SIG-M5 (cell line): ENCODE data around the gene SETD7.

Experiments used
- DNase-seq: peaks from one replicate; lab custom pipeline; 2025; lab: John Stamatoyannopoulos, UW

The SETD7 gene

DNA sequence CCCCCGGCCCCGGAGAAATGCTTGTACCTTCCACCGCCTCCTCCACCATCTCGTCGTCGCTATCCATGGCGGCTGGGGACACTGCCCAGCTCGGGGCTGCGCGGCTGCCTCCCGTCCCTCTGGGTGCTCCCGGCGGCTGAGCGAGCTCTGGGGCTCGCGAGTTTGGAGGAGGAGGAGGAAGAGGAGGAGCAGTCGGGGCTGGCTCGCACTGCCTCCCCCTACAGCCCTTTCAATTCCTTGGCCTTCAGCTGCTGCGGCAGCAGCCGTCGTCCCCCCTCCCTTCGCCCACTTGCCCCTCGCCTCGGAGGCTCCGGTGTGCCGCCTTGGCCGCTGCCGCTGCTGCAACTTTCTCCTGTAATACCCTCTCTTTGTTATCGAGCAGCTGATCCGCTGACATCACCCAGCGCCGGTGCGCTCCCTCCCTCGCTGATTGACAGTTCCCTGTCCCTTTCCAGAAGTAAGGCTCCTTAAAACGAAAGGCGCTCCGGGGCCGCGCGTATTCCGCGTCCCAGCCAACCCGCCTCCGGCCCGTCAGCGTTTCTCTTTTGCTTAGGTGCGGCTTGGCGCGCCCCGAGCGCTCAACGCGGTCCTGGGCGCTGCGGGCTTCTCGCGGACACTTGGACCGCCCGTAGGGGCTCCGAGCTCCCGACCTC is at the start of gene SETD7:
SETD7 (minus strand) TSS at position 149 of the 653 bp plus-strand sequence; CDS start at position 67, 82 bp downstream.
- DNase-seq, result no peak

DNA sequence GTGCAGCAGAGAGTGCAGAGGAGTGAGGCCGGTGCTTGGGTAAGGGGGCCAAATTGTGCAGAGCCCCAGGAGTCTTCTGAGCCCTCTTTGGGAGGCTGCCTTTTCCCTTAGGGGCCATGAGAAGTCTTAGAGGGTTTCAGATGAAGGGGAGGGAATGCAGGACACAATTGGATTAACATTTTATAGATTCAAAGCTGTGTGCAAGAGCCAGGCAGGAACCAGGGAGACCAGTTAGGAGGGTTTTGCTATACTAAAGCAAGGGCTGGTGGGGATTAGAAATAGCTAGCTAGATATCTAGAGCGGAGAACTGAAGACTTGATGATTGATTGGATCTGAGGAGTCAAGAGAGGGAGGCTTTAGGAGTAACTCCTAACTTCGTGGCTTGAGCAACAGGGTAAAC is 49.5 kb upstream of the SETD7 start:
- DNase-seq, result no peak

DNA sequence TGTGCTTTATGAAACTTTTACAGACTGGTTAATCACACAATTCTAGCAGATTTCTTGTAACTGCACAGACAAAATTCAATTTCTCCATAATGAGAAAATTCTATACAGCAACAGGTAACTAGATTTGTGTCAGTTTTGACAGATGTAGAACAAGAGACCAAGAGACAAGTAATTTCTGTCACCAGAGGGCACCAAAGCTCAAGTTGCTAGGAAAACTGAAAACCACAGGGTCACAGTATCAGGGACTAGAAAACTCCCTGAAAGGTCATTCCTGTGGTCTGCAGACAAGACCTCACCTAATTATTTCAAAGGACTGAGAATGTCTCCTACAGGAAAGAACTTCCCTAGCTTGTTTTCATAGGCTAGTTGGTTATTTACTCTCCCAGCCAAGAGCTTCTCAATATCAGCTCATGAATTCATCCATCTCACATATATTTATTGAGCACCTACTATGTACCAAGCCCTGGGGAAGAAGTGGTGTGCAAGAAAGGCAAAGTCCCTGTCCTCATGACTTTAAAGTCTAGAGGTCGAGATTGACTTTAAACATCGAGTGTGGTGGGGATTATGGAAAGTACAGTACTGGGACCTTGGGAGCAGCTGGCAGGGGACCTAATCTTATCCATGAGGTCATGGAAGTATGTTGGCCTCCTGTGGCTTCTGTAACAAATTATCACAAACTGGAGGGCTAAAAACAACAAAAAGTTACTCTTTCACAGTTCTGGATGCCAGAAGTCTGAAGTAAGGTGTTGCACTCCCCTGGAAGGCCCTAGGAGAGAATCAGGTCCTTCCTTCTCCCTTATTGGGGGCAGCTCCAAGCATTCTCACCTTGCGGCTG is 47.8 kb upstream of the SETD7 start:
- no peak for DNase-seq

DNA sequence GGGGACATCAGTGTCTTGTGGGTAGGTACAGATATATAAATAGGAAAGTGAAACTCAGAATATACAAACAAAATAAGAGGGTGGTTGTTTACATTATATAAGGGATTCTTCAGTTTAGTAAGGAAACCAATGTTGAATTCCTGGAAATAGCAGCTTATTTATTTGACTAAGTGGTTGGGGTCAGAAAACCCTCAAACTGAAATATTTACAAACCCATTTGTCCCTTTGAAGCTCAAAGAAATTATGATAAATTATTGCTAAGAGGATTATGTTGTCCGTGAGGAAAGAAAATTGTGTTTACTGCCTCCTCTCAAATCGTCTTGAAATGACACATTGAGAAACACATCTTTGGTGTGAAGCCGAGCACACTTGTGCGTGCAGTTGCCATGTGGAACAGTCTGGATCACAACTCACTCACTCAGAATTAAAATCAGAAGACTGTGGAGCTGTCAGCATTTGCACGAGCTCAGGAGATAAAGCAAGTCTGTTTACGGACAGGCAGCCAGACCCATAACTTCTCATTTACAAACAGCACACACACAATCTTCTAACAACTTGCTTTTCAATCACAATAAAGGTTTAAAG is 46.8 kb upstream of the SETD7 start:
- no peak for DNase-seq

DNA sequence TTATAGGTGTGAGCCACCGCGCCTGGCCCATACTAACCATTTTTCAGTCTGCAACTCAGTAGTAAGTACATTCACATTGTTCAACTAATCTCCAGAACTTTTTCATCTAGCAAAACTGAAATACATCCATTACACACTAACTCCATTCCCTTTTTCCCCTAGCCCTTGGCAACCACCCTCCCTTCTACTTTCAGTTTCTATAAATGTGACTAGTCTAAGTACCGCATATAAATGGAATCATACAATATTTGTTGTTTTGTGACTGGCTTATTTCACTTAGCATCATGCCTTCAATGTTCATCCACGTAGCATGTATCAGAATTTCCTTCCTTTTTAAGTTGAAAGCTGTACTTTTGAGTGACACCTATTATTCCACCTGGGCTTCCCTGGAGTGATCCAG is 44.6 kb upstream of the SETD7 start:
- DNase-seq, result no peak

DNA sequence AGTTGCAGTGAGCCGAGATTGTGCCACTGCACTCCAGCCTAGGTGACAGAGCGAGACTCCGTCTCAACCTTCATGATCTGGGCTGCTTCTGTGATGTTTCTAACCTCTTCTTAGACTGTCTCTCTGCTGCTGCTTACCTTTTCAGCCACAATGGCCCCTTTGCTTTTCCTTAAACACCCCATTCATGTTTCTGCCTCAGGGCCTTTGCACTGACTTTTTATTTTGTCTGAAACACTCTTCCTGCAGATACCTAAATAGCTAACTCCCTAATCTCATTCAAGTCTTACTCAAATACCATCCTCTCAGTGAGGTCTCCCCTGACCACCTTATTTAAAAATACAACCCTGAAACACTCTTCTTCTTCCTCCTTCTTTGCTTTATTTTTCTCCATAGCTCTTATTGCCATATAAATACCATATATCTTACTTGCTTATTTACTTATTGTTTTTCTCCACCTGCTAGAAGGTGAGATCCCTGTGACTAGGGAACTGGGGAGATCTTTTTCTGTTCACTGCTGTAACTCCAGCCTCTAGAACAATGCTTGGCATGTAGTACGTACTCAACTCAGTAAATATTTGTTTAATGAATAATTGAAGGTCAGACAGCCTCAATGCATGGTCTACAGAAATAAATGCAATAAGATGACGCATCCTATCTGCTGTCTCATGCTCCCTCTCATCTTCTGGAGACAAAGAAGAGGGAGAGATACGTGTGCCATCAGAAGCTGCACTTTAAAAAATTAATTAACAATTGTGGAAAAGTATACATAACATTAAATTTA is 43.8 kb upstream of the SETD7 start:
- no peak for DNase-seq

DNA sequence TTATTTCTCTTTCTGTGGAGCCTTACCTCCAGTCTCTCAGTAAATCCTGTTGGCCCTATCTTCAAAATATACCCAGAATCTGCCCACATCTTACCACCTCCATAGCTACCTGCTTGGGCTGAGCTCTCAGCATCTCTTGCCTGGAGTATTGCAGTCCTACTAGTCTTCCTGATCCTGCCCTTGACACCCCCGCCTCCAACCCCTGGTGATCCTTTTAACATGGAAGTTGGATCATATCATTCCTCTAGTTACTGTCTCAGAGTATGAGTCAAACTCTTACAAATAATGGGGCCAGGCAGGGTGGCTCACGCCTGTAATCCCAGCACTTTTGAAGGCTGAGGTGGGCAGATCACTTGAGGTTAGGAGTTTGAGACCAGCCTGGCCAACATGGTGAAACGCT is 43.1 kb upstream of the SETD7 start:
- DNase-seq, result no peak

DNA sequence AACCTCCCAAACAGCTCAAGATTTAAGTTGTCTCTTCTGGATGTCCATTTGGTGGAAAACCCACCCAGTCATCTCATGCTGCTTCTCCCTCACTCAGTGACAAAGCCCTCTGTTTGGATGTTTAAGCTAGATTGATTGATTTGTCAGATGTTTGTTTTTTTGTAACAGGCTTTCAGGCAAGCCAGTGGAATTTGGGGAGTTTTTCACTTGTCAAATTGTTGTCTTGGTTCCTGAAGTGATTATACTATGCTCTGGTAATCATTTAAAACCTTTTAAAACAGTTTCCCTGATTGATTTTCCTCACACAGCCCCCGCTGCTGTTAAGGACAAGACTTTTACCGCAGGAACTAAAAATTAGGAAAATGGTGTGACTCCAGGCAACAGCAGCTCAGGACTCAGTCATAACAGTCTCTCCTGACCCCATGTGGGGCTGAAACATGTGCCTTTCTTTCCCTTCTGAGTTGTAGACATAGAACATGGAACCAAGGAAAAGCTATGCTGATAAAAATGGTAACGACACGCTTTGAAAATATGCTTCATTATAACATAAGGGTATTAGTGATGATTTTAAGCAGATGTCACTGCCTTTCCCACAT is 40.8 kb upstream of the SETD7 start:
- DNase-seq, result no peak

DNA sequence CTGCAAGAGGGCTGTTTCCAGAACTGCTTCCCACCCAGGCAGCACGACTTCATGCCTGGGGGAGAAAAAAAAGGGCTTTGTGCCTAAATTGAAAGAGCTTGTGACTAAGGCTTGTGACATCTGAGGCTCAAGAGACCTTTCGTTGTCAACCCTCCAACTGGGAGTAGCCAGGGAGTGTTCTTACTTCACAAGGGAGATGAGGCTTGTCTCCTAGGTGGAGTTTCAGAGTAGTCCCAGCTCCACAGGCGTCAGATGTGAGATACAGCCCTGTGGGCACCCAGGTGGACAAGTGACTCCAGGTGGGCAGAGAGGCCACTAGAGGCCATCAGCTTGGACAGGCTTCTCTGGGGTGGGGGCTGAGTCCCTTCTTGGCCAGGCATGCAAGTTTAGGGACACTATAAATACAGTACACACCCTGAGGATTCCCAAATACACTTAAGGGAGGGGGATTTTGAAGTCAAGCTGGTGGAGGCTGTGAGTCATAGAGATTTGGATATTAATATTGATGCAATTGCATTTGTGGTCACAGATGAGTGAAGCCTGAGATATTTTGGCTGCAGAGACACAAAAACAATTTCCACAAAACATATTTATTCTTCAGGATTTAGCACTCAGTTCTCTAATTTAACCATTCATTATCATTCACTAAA is 40.1 kb upstream of the SETD7 start:
- no peak for DNase-seq

DNA sequence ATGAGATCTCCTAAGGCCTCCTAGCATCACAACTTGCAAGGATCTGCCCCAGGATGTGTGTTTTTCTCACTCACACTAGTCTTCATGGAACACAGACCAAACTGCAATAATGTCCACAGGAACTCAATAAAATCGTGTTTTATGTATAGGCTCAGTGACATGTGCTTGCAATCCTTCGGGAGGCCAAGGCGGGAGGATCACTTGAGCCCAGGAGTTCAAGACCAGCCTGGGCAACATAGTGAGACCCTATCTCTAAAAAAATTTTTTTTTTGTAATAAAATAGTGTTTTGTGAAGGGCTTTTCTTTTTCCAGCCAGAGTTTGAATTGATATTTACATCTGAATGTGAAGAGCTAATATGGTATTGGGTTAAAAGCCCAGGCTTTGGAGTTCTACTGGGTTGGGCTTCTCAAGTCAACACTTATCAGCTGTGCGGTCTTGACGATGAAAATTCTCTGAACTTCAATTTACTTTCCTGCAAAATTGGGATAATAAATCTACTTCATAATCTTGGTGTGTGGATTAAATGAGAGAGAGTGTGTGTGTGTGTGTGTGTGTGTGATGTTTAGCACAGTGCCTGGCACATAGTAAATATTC is 38.7 kb upstream of the SETD7 start:
- DNase-seq, result no peak

DNA sequence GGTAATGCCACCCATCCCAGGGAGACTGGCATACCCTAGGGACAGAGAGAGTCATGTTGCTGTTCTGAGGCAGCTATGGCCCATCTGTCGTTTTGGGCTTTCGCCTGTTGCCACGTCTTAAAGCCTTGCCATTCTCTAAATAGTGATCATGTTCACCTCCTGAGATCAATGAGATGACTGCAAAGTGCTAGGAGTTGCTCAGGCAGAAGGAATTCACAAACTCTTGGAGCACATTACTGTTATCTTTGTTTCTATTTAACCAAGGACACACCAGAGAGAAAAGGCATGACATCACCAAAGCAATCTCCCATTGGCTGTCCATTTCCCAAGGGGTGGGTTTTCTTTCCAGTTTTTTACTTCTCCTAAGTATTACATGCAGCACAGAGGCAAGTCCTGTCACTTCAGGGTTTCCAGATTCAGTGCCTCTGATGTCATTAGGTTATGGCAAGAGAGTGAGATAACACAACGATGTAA is 37.1 kb upstream of the SETD7 start:
- DNase-seq, result no peak

DNA sequence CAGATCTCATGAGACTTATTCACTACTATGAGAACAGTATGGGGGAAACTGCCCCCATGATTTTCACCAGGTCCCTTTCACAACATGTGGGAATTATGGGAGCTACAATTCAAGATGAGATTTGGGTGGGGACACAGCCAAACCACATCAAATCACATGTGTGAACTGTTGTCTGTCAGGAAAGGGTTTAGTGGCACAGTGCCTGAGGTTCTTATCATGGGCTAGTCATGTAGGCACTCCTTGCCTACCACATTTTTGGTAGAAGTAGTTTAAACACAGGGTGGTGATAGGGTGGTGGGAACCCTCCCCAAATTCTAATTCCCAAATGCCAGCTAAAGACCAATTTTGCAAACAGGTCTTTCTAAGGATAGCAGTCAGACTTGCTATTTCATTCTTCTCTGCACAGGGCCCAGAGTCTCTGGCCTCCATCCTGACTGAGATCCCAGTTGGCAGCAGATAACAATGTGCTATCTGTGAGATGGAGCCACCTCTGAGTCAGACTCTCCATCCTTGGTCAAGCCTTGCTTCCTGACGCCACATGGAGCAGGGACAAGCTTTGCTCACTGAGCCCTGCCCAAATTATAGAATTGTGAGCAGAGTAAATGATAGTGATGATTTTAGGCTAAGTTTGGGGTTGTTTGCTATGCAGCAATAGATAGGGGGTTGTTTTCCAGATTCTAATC is 33.5 kb upstream of the SETD7 start:
- DNase-seq, result no peak

DNA sequence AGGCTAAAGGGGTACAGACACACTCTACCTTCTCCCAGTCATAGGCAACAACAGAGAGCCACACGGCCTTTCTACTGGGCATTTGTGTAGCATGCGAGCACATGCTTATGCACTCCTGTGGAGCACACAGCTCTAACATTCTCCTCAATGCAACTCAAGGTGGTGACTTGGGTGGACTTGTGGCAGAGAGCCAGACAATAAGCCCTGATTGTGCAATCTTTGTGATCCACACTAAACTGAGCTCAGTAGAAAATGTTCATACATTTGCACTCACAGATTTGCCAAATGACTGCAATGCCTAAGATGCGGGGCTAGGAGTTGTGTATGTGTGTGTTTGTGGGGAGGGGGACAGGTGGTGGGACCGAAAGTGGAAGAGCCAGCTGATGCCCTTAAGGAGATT is 31.4 kb upstream of the SETD7 start:
- DNase-seq, result no peak

DNA sequence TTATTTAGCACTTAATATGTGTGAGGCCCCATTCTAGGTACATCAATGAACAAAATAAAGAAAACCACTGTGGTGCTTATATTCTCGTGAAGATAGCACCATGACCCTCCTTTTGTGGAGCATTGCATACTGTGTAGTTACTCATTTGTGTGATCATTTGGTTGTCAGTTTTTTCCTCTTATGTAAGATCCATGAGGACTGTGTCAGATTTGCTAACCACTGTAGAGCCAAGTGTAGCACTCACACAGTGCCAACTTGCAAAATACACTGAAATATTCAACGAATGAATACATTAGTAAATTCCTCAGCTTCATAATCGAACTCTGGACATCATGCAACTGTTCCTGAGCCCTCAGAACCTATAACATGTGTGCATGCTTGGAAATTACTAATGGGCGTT is 29.5 kb upstream of the SETD7 start:
- DNase-seq, result no peak

DNA sequence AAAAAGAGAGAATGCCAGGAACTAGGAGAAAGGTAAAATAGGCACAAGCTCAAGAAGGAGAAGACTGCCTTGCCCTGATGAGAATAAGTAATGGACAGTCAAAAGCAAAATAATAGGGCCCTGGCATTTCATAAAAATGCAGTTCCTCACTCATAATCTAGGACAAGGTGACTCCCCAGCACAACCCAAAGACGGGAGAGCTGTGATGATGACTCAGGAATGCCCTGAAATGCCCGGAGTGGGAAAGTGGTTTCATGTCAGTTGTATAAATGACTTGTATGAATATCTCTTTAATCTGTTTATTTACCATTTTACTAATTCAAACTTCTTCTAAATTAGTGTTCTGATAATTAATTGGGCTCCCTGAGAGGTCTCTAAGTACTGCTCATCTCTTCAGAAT is 28.8 kb upstream of the SETD7 start:
- no peak for DNase-seq

DNA sequence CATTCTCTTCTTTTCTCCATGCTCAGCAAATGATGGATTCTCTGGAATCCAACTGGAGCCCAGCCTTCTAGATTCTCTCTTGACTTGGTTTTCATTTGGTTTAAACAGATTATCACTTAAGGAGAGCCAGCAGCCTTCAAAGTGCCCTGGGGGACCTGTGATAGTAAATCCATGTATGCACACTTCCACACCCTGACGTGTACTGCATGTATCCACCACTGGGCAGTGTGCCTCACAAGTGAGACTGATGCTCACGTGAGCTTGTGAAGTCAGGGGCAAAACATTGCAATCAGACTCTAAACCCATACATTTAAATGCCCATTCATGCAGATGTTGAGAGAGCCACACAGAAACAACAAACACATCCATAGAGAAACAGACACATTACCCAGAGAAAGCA is 28.0 kb upstream of the SETD7 start:
- DNase-seq, result no peak

DNA sequence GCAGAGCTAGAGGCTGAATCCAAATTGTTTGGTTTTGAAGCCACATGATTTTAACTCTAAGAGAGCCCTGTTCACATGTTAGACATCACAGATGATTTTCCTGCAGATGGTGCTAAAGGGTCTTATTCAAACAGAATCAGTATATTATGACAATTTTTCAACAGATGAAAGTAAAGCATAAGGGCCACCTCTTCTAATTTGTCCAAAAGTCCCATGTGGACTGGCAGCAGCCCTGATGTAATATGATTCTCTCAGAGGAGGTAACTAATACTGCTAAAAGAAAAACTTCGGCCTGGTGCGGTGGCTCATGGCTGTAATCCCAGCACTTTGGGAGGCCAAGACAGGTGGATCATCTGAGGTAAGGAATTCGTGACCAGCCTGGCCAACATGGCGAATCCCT is 26.0 kb upstream of the SETD7 start:
- DNase-seq, result no peak

DNA sequence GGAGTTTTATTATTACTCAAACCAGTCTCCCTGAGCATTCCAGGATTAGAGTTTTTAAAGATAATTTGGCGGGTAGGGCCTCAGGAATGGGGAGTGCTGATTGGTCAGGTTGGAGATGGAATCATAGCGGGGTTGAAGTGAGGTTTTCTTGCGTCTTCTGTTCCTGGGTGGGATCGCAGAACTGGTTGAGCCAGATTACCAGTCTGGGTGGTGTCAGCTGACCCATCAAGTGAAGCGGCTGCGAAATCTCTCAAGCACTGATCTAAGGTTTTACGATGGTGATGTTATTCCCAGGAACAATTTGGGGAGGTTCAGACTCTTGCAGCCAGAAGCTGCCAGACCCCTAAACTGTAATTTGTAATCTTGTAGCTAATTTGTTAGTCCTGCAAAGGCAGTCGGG is 25.1 kb upstream of the SETD7 start:
- no peak for DNase-seq

DNA sequence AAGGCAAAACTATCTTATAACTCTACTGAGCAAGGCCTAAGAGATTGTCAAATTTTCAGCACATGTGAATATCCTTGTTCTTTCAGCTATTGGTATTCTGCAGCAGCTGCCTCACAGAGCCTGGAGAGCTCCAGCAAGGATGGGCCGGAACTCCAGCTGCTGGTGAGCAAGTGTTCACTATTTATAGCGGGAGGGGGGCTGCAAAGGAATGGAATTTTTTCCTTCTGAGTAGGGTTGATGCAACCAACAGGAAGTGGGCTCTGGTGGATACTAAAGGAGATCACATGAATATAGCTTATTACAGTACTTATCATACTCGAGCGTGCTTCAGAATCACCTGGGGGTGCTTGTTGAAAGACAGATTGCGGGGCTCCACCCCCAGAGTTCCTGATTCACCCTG is 20.2 kb upstream of the SETD7 start:
- no peak for DNase-seq

DNA sequence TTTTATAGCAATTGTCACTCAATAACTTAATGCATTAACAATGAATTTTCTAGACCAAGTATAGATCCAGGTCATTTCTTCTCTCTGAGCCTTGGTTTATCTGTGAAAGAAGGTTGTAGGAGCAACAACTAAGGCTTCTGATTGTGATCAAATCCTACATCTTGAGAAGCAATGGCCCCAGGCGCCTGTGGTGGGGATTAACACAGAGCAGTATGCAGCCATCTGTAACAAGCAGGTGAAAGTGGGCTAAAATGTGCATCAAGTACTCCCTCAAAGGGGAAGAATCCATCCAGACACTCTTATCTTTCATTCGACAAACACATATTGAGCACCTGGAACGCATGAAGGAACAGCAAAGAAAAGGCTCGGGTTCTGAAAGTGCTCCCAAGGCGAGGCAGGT is 19.1 kb upstream of the SETD7 start:
- no peak for DNase-seq

DNA sequence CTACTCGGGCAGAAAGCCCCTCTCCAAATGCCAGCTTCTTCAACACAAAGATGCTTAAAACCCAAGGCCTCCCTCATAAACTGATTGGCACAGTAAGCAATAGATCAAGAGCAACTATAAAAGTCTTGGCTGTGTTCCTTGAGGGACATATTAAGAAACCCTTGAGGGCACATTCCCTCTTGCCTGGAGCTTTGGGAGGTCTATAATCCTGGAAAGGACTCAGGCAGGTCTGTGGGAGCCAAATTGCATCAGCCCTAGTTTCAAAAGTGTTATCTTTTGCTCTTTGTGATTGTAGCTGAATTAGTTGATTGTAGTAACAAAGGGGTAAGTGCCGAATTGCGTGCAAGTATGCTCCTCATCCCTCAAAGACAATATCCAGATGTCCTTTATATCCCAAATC is 18.6 kb upstream of the SETD7 start:
- no peak for DNase-seq
